GM18502 (cell line): ENCODE data around the gene NCK1.
"Not testable (repeated sequence)": the region's sequence is repeated elsewhere in the genome, so short reads cannot be mapped to it uniquely, and the experiment has no call there.

Experiments
- ATAC-seq: cut with Tn5 transposase; IDR thresholded peaks from one replicate; pipeline ENCODE4 v1.9.1; 2021; ENCODE audit warnings: mild to moderate bottlenecking; ENCODE audit not compliant: unreplicated experiment, poor library complexity

The NCK1 gene

DNA sequence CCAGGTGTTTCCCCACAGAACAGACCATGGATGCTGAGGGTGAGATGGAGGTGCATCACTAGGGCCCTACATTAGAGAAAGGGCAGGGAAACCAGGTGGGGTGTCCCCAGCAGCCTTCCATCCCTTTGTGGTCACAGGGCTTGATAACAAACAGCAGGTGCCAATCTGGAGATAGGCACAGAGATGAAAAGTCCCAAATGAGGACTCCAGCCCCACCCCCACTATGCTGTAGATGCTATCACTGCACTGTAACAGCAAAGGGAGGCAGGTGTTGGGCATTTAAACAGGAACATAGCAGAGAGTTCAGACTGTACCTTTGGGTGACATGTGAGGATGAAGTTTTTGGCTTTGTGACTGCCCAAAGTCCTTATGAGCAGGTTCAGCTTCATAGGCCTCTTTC, 117.2 kb downstream of the NCK1 start:
- ATAC-seq: no peak

DNA sequence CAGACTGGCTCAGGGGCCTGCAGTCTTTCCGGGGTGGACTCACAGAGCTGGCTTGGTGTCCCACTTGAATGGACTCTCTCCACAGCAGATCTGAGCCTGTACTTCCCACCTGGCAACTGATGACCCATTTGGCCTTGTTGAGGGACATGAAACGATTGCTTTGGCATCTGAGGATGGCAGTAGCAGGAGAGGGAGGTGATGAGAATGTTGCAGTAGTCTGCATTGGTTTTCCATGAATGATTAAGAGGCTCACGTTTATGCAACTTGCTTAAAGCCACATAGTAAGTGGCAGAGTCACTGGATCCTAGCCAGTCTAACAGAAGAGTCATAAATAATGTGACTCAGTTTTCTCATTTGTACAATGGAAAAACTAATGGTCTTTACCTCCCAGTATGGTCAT, 117.7 kb downstream of the NCK1 start:
- no peak for ATAC-seq

DNA sequence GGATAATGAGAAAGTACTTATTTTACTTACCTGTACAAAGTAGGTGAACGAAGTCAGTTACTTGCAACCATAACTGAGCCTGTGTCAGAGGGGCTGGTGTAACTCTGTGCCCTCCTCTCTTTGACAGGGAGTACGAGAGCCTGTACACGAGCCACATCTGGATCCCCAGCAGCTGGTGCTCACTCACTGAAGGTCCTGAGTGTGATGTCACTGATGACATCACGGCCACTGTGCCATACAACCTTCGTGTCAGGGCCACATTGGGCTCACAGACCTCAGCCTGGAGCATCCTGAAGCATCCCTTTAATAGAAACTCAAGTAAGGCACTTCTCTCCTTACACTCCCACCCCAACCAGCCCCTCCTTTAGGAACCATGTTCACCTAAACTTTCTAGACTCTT, 120.0 kb downstream of the NCK1 start:
- ATAC-seq: no peak

DNA sequence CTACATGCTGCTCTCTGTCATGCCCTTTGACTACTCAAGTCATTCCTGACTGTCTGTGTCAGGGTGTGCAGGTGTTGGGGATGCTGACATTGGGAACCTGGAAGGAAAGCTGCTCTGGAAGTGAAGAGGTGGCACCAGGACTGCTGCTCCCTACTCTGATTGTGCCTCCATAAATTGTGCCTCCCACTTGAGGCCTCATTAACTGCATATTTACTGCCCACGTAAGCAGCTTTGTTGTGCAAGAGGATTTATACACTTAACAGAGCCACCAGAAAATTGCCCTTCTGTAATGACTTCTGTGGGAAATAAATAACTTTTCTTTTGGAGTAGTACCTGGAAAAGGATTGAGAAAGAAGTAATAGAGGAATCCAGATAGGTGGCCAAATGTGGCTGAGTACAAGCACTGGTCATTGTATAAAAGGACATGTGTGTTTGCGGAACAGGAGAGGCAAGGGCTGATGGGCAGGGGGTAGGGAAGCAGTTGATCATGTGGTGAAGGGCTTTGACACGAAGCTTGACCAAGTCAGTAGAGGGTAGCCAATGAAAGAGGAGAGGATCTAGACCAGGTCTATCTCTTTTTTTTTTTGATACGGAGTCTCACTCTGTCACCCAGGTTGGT, 120.6 kb downstream of the NCK1 start:
- no peak for ATAC-seq

DNA sequence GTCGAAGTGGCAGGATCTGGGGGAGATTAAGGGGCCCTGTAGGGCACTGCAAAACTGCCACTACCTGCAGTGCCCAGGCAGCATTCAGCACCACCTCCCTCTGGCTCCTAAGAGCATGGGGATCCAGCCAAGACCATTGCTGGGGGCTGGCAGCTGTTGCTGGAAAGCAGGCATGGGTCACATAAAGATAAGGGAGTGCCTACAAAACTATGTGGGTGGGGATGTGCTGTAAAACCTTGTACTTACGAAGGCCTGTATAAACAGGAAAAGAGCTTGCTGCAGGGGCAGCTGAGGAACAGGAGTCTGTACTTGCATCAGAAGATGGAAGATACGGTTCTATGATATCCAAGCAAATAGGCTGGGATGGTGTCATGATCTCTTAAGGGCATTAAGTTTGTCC, 122.8 kb downstream of the NCK1 start:
- no peak for ATAC-seq

DNA sequence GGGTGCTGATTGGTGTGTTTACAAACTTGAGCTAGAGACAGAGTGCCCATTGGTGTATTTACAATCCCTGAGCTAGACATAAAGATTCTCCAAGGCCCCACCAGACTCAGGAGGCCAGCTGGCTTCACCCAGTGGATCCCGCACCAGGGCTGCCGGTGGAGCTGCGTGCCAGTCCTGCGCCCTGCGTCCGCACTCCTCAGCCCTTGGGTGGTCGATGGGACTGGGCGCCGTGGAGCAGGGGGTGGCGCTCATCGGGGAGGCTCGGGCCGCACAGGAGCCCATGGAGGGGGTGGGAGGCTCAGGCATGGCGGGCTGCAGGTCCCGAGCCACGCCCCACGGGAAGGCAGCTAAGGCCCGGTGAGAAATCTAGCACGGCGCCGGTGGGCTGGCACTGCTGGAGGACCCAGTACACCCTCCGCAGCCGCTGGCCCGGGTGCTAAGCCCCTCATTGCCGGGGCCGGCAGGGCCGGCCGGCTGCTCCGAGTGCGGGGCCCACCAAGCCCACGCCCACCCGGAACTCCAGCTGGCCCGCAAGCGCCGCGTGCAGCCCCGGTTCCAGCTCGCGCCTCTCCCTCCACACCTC, 125.5 kb downstream of the NCK1 start:
- not testable (repeated sequence) for ATAC-seq

DNA sequence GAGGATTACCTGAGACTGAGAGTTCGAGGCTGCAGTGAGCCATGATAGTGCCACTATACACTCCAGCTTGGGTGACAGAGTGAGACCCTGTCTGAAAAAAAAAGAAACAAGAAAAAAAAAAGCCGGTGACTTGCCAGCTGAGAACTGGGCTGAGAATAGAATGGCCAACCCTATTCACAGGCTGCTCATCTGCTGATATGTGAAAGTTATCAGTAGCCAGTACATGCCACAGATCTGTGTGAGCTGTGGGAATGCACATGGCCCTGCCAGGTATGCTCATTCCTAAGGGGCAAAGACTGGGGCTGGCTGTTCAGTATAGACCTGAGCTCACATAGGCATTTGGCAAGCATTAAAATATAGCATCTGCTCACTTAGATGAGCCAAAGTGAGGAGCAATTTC, 126.6 kb downstream of the NCK1 start:
- no peak for ATAC-seq

DNA sequence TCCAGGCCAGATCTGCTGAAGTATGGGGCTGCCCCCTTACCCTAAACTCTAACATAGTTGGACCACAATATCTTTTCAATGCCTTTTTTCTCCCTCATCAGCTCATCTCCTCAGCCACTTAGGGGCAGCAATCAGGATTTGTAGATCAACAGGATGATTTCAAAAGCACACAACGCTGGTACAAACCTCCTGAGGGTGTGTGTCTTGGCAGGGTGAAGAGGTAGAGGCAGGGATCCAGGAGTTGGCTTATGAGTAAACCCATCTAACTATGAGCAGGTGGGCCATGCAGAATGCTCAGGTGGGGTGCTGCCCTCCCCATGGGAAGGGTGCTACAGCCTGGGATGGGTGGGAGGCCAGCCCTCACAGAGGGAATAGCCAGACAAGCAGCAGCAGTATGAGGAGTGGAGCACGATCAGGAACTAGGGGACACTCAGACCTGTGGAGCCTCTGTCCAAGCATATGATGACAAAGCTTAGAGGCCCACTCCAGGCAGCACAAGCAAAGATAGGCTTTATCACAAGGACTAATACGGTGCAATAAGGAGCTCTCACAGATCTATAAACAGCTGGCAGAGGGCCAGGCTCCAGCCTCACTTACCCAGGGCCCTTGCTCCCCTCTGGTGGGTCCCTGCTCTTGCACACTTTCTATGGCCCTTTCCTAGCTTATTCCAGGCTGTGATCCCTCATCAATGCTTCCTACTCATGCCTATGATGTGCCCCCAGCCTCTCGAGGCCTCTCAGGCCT, 127.9 kb downstream of the NCK1 start:
- no peak for ATAC-seq

DNA sequence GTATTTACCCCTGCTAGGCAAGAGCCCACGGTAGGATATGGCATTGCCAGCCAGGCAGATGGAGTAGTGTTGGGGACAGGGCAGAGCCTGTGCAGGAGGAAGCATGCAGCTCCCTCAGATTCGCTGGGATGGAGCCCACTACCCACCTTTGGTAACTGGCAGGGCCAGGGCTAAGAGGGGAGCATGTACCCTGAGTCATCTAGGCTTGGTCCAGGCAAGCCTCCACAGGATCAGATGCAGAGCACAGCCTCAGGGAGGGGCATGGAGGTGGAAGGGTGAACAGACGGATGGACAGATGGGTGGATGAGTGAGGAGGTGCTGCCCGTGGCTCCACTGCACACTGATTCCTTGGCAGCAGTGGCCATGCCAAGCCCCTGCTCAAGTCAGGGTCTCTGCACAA, 128.8 kb downstream of the NCK1 start:
- ATAC-seq: no peak

DNA sequence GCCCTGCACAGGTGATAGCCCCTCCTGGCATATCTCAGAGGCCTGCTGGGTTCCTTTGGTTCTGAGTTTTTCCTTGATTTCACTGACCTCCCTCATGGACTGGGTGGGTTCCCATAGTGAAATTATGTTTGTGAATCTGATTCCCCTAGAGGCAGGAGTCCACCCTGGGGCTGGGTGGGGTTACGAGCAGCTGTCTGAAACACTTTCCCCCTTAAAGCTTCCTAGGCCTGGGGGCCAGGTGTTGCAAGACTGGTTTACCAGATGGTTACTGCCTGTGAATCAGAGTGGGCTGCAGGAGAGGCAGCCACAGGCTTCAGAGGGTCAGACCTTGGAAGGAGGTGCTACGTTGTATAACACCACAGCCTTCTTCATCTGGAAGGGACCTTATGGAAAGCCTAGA, 130.1 kb downstream of the NCK1 start:
- no peak for ATAC-seq

DNA sequence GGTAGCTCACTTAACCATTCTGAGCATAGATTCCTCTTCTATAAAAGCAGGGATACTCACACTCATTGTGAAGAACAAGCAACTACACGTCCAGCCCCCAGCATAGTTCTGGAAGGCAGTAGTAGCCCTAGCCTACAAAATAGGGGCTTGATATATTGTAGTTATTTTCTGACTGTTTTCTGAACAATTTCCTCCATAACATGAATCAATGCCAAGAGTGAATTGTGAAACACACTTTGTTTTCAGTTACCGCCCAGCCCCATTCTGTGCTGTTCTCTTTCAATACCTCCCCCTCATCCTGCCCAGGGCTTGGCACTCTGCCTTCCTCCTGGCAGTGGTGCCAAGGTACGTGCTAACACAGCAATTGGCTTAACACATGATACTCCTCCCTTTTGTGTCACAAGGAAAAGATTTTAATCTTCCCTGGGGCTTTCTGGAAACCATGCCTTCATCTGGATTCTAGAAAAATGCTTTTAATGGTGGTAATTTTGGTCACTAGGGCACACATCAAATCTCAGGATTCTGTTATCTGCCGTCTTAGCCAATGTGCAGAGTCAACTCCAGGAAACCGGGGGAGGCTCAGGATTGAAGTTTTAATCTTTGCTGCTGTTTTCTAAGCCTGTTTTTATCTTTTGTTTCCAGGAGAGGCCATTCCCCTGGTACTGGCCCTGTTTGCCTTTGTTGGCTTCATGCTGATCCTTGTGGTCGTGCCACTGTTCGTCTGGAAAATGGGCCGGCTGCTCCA, 132.9 kb downstream of the NCK1 start:
- no peak for ATAC-seq

DNA sequence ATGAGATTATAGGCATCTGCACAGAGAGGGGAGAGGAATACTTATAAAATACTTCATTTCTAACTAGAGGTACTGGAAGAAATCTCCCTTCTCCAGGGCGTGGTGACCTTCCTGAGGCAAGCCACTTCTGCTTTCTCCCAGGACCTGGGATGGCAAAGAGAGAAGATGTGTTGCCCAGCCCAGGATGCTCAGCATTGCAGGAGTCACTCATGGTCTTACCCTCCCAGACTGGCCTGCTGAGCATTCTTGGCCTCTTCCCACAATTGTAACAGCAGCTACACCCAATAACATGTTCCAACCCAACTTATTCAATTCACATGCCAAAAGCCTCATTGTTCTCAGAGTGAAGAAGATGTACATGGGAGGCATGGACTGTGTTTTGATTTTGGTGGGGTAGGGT, 133.6 kb downstream of the NCK1 start:
- no peak for ATAC-seq
